Mucosa of descending colon (tissue), 3 donors: Measurements from ENCODE around the gene SLC22A31. TPM values are rescaled to one million over a fixed set of nuclear protein-coding genes. Genes with fewer than 3 reads are reported as not detected.
A peak's percentile ranks its signal among the peaks of the same experiment; 100 is the strongest.
"Not testable (repeated sequence)": the region's sequence is repeated elsewhere in the genome, so short reads cannot be mapped to it uniquely, and the experiment has no call there.

Source experiments
- ATAC-seq: fragments of 200-7000 bp; cut with Tn5 transposase; one replicate; pipeline ENCODE4 v1.9.1; 2020; ENCODE audit warnings: mild to moderate bottlenecking, moderate library complexity
- DNase-seq, 3 donors: peaks; one replicate each; pipeline ENCODE4 v3.0.0-alpha.2; 2020
- H3K36me3 ChIP-seq: fragments of 200-600 bp; one replicate; pipeline ENCODE4 v1.8.0; 2021; ENCODE audit warnings: low read depth, mild to moderate bottlenecking
- H3K4me1 ChIP-seq: fragments of 200-600 bp; one replicate; pipeline ENCODE4 v1.8.0; 2021; ENCODE audit warnings: low read depth, mild to moderate bottlenecking
- H3K4me3 ChIP-seq: fragments of 200-600 bp; one replicate; pipeline ENCODE4 v1.8.0; 2021; ENCODE audit warnings: mild to moderate bottlenecking
- H3K9me3 ChIP-seq: fragments of 200-600 bp; one replicate; pipeline ENCODE4 v1.8.0; 2021; ENCODE audit warnings: mild to moderate bottlenecking
- intact Hi-C, 2 donors: fragments of 100-400 bp; cut with DNase I in 1 of 2; cut with micrococcal nuclease in 1 of 2; formaldehyde crosslinking; loops; one replicate each; pipeline versions ENCODE4 v1.11.0 to v1.11.1; 2022; cut with DNase I, micrococcal nuclease
- long read RNA-seq, 2 donors: library from polyadenylated mRNA; unstranded; transcript quantifications; one replicate each; pipeline ENCODE4 v2.0.0, GENCODE V29; 2019 to 2021
- total RNA-seq, 3 donors: library from RNA; stranded (reverse); fragmentation: NEBNext Ultra II Directional in 2 of 3; extraction: Animal tissue kit (Norgen Biotek cat#: 25700) in 2 of 3; gene quantifications; one replicate each; pipeline versions ENCODE4 v1.2.1 to v1.2.4, GENCODE V29; 2021 to 2023
- TF ChIP-seq, protein P1 (sequence below): fragments of 200-600 bp; IDR thresholded peaks from one replicate; pipeline ENCODE4 v1.8.0; 2022; ENCODE audit warnings: antibody characterized with exemption, mild to moderate bottlenecking
- donor health status: DM: no; HTN: no; CAD: no; lungs with moderate emphysema.
- donor health status: DM: no; HTN: no; CAD: no.
- donor health status: DM: no; HTN: yes; CAD: no.

Gene SLC22A31
- 1 to 10 TPM in 2 of 3 donors, under 1 TPM in 1; 0.35 to 1.8 (median 1.1) TPM for total RNA-seq
- long read RNA-seq, donor 1, partial matches to known transcripts = 0 of 1 reads
- long read RNA-seq, donor 1, other reads (novel, unspliced or antisense) = 1 of 1 reads
- long read RNA-seq, donor 2 = 0 reads

DNA sequence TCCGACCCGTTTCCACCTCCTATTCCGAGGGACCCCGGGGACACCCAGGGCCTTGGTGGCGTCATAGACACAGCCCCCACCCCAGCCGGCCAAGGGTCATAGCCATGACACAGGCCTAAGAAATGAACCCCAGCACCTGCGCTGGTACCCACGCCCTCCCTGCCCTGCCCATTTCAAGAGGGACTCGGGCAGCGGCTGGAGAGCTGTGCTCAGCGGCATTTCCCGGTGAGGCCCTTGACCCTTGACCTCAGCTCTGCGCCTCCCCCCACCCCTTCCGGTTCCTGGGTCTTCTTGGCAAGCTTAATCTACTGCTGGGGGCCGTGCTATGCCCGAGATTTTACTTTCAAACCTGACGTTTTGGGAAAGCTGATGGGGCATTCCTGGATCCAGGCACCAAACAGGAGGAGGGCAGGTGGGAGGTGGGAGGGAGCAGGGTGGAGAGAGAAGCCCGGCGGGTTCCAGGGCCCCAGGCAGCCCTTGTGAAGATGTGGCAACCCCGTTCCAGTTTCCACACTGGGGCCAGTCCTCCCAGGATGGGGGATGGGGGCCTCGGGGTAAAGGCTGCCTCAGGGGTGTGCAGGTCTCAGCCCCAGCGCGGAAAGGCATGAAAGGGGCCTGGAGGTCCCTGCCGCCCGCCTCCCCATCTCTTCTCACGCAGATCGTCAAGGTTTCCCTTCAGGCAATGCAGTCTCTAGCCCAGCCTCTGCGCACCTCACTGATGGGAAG lies at the start of gene SLC22A31:
Gene SLC22A31, minus strand, starts transcription at position 414 of the 726 bp plus-strand sequence. Its CDS starts 36 bp downstream, at position 378.
- ATAC-seq = no peak

DNA sequence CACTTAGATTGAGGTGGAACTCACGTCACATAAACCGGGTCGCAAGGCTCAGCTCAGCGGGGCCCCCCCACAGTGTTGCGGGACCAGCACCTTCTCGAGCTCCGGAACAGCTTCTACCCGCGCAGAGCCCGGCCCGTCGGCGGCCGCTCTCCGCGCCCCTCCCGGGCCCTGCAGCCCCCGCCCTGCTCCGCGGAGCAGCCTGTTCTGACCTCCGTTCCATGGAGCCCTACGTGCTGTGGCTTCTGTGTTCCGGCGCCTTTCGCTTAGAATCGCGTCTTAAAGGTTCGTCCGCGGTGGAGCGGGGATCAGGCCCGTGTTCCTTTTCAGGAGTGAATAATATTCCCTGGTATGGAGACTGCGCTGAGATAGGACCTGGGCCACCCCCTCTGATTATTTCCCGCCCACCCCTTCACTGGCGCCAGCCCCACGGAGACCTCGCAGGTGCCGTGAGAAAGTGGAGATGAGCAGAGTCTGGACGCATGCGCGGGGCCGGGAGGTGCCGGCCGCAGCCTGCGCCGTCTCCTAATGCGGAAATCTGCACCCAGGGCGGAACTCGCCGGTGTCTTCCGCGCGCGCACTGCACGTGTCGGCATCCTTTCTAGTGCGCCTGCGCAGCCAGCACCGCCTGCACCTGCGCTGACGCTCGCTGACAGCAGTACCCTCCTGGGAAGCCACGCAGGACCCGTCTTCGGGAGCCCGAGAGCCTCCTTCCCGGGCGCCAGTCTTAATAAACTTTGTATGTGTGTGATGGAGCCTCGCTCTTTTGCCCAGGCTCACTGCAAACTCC lies 48.1 kb upstream of the SLC22A31 start:
- TF ChIP-seq, protein P1, sequence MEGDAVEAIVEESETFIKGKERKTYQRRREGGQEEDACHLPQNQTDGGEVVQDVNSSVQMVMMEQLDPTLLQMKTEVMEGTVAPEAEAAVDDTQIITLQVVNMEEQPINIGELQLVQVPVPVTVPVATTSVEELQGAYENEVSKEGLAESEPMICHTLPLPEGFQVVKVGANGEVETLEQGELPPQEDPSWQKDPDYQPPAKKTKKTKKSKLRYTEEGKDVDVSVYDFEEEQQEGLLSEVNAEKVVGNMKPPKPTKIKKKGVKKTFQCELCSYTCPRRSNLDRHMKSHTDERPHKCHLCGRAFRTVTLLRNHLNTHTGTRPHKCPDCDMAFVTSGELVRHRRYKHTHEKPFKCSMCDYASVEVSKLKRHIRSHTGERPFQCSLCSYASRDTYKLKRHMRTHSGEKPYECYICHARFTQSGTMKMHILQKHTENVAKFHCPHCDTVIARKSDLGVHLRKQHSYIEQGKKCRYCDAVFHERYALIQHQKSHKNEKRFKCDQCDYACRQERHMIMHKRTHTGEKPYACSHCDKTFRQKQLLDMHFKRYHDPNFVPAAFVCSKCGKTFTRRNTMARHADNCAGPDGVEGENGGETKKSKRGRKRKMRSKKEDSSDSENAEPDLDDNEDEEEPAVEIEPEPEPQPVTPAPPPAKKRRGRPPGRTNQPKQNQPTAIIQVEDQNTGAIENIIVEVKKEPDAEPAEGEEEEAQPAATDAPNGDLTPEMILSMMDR = no peak
- H3K36me3 ChIP-seq = no peaks in the 10 kb centered on the region
- peaks cover 5% of the 10 kb centered on the region for H3K9me3 ChIP-seq
- H3K4me3 ChIP-seq = no peak overlapping the region
- peaks cover 8% of the 10 kb centered on the region for H3K4me1 ChIP-seq
- peak in 1 of 3 donors; percentile 38 for DNase-seq
- intact Hi-C loops = no loop called here
- ATAC-seq = no peak

More for the DNA sequence above, at the start of gene SLC22A31:
- peak in 1 of 3 donors; percentile 50 for DNase-seq
- Histone ChIP-seq H3K4me3 (no peak within 1 kb of the TSS), H3K4me1 (peaks cover 13% of the 10 kb centered on the region), H3K36me3 (no peaks in the 10 kb centered on the region), H3K9me3 (no peaks in the 10 kb centered on the region)
- TF ChIP-seq, protein P1 = no peak
- intact Hi-C loops = no loop called here

GRCh38 chr16:89247734-89248075 lies 47.4 kb upstream of the SLC22A31 start:
- peak; percentile 8 for ATAC-seq
- H3K9me3 ChIP-seq, H3K36me3 ChIP-seq, intact Hi-C loops, H3K4me3 ChIP-seq, H3K4me1 ChIP-seq, DNase-seq: not testable (repeated sequence)

DNA sequence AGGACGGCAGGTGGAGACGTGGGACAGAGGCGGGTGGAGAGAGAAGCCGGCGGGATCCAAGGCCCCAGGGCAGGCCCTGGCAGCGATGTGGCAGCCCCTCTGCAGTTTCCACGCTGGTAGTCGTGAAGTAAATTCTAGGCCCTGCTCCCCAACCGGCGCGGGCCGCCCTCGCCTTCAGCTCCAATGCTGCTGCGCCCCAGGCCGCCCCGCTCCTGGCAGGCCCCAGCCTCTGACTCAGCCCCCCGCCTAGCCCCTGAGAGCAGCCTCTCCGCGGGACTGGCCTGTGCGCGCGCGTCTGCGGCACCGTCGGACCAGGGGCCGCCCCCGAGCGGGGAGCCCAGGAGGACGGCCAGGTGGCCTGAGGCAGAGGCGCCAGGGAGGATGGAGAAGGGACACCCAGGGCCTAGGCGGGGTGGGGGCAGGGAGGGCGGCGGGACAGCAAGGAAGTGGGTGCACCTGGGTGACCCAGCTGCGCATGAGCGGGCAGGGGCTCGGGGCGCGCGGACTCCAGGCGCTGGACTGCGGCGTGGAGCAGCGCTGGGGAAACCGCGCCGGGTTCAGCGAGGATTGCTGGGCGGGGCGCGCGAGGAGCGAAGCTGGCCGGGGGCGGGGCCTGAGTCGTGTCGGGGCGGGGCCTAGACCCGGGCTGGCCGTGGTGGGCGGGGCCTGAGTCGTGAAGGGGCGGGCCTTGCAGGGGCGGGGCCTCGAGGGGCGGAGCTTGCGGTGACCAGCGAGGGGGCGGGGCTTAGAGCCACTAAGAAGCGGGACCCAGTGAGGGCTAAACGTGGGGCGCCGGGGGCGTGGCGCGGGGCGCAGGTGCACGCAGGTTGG lies 46.8 kb upstream of the SLC22A31 start:
- ATAC-seq (peak; percentile 99), DNase-seq (peak; percentile 91 to 94 (median 91))
- Histone ChIP-seq H3K36me3 (no peaks in the 10 kb centered on the region), H3K4me3 (no peak overlapping the region), H3K4me1 (peaks cover 8% of the 10 kb centered on the region), H3K9me3 (peaks cover 5% of the 10 kb centered on the region)
- TF ChIP-seq, protein P1 = no peak
- intact Hi-C loops = no loop called here

DNA sequence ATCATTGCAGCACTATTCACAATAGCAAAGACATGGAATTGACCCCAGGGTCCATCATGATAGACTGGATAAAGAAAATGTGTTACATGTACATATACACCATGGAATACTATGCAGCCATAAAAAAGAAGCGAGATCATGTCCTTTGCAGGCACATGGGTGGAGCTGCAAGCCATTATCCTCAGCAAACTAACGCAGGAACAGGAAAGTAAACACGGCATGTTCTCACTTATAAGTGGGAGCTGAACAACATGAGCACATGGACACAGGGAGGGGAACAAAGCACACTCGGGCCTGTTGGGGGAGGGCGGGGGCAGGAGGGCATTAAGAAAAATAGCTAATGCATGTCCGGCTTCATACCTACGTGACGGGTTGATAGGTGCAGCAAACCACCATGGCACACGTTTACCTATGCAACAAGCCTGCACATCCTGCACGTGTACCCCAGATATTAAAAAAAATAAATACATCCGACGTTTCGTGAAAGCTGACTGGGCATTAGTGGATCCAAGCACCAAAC lies 46.1 kb upstream of the SLC22A31 start:
- TF ChIP-seq, protein P1 = no peak
- DNase-seq (no peak), ATAC-seq (no peak)
- intact Hi-C loops = no loop called here
- Histone ChIP-seq H3K9me3 (peaks cover 5% of the 10 kb centered on the region), H3K4me1 (peaks cover 13% of the 10 kb centered on the region), H3K4me3 (no peak overlapping the region), H3K36me3 (no peaks in the 10 kb centered on the region)
